Natural killer cell (primary cell): ENCODE results near the gene CHRNA7. TPM values are rescaled to one million over a fixed set of nuclear protein-coding genes. Genes with fewer than 3 reads are reported as not detected.
"Not testable (repeated sequence)": the region's sequence is repeated elsewhere in the genome, so short reads cannot be mapped to it uniquely, and the experiment has no call there.

Experiments
- ATAC-seq, 3 donors: fragments of 150-1000 bp in 2 of 3; fragments of 200-7000 bp in 1 of 3; cut with Tn5 transposase; 1 replicate in 1 of 3; 2 replicates in 2 of 3; pipeline ENCODE4 v1.10.0; 2021; ENCODE audit warnings: mild to moderate bottlenecking in 2 of 3, moderate library complexity in 2 of 3
- DNase-seq, 2 donors: peaks; one replicate each; pipeline versions ENCODE4 v3.0.0 to v3.0.0-alpha.2; 2013 to 2021; ENCODE audit warnings: mixed read lengths in 1 of 2
- H3K27ac ChIP-seq: one replicate; pipeline ENCODE4 v1.5.1; 2013; ENCODE audit warnings: mild to moderate bottlenecking, low read length
- H3K27me3 ChIP-seq: one replicate; pipeline ENCODE4 v1.6.1; 2013; ENCODE audit warnings: low read length; ENCODE audit not compliant: control insufficient read depth, insufficient read depth
- H3K36me3 ChIP-seq: one replicate; pipeline ENCODE4 v1.6.1; 2013; ENCODE audit warnings: low read length; ENCODE audit not compliant: control insufficient read depth, insufficient read depth
- H3K4me1 ChIP-seq: one replicate; pipeline ENCODE4 v1.6.1; 2013; ENCODE audit warnings: low read length; ENCODE audit not compliant: control insufficient read depth, insufficient read depth
- H3K4me3 ChIP-seq: one replicate; pipeline ENCODE4 v1.5.1; 2013; ENCODE audit warnings: low read length
- H3K9me3 ChIP-seq: one replicate; pipeline ENCODE4 v1.6.1; 2013; ENCODE audit warnings: low read length; ENCODE audit not compliant: control insufficient read depth, insufficient read depth
- H3K27ac Mint-ChIP-seq, 2 donors: one replicate each; pipeline ENCODE4 v1.8.0; 2022; ENCODE audit warnings: mild to moderate bottlenecking in 2 of 2, mixed read lengths in 2 of 2, moderate library complexity in 1 of 2
- H3K27me3 Mint-ChIP-seq, 2 donors: one replicate each; pipeline ENCODE4 v1.8.0; 2022; ENCODE audit warnings: low read depth in 2 of 2, mixed read lengths in 2 of 2
- H3K36me3 Mint-ChIP-seq: one replicate; pipeline ENCODE4 v1.8.0; 2022; ENCODE audit warnings: mixed read lengths
- H3K4me1 Mint-ChIP-seq, 2 donors: one replicate each; pipeline ENCODE4 v1.8.0; 2022; ENCODE audit warnings: mixed read lengths in 2 of 2
- H3K4me3 Mint-ChIP-seq: one replicate; pipeline ENCODE4 v1.8.0; 2022; ENCODE audit warnings: mild to moderate bottlenecking, moderate library complexity, mixed read lengths
- H3K9me3 Mint-ChIP-seq, 2 donors: one replicate each; pipeline ENCODE4 v1.8.0; 2022; ENCODE audit warnings: mixed read lengths in 2 of 2
- CTCF ChIP-seq: fragments of 200-600 bp; IDR thresholded peaks from one replicate; pipeline ENCODE4 v1.8.0; 2022; ENCODE audit warnings: antibody characterized with exemption
- WGBS: methylation state at CpG from one replicate; pipeline ENCODE4 v1.1.7; 2013; ENCODE audit warnings: missing lambda C conversion rate; ENCODE audit not compliant: insufficient coverage; 5-methylcytosine and 5-hydroxymethylcytosine counted together
- intact Hi-C: fragments of 100-400 bp; cut with micrococcal nuclease; formaldehyde crosslinking; loops from one replicate; pipeline ENCODE4 v1.14.2; 2022
- total RNA-seq, 4 donors: library from RNA; stranded (reverse); fragments of 120-200 nt in 1 of 4; gene quantifications; one replicate each; pipeline versions ENCODE4 v1.2.3 to v1.2.4, GENCODE V29; 2013 to 2022

The CHRNA7 gene
- total RNA-seq, 3 donors from 2014 or later (not counting 1 experiment from before 2014, with no cell fraction given), result 3.1 to 5.4 (median 3.7) TPM

- H3K4me1 Mint-ChIP-seq, result no peaks in the 10 kb centered on the region
- H3K9me3 Mint-ChIP-seq, result no peaks in the 10 kb centered on the region
- intact Hi-C loops, result no loop called here
- Histone ChIP-seq H3K4me3 (no peak overlapping the region), H3K36me3 (no peaks in the 10 kb centered on the region), H3K9me3 (no peaks in the 10 kb centered on the region), H3K4me1 (no peaks in the 10 kb centered on the region), H3K27ac (no peak overlapping the region), H3K27me3 (no peaks in the 10 kb centered on the region)
- DNase-seq, result no peak
- no peak for TF ChIP-seq CTCF
- no peak overlapping the region for H3K27ac Mint-ChIP-seq
- no peaks in the 10 kb centered on the region for H3K36me3 Mint-ChIP-seq
- no peak overlapping the region for H3K4me3 Mint-ChIP-seq
- H3K27me3 Mint-ChIP-seq, result peaks cover 27 to 65% of the 10 kb centered on the region in 2 donors
- WGBS, result 90% methylated on average over 4 of the region's 4 CpGs
- ATAC-seq, result no peak
These were observed 101.5 kb downstream of the CHRNA7 start for GRCh38 chr15:32131803-32132202.

DNA sequence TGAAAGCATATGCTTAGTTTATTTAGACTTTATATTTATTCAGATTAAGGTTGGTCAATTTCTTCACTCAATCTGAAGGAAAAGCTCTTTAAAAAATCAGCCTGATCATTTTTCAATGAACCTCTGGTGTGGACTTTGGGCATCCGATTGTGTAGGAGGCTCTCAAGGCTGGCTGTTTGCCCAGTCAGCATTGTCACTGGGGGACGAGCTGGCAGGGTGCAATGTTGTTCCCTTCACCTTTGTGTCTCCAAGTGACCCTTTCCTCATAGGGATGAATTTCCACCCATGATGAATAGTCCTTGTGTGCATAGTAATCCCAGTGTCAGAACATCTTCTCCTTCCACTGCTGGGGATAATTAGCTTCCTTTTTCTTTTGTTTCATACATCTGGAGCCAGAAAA lies 102.5 kb downstream of the CHRNA7 start:
- intact Hi-C loops, result no loop called here
- H3K9me3 ChIP-seq, result no peaks in the 10 kb centered on the region
- Mint-ChIP-seq H3K27ac (no peak overlapping the region), H3K4me3 (no peak overlapping the region), H3K4me1 (no peaks in the 10 kb centered on the region), H3K36me3 (no peaks in the 10 kb centered on the region), H3K27me3 (peaks cover 27 to 61% of the 10 kb centered on the region in 2 donors), H3K9me3 (no peaks in the 10 kb centered on the region)
- H3K36me3 ChIP-seq, result no peaks in the 10 kb centered on the region
- no peaks in the 10 kb centered on the region for H3K27me3 ChIP-seq
- no peaks in the 10 kb centered on the region for H3K4me1 ChIP-seq
- WGBS, result 85% methylated on average over 2 of the region's 2 CpGs
- H3K27ac ChIP-seq, result no peak overlapping the region
- ATAC-seq (no peak), DNase-seq (no peak)
- no peak overlapping the region for H3K4me3 ChIP-seq
- no peak for TF ChIP-seq CTCF

GRCh38 chr15:32134842-32135241 lies 104.5 kb downstream of the CHRNA7 start:
- Histone ChIP-seq H3K27ac (no peak overlapping the region), H3K36me3 (no peaks in the 10 kb centered on the region), H3K4me1 (no peaks in the 10 kb centered on the region), H3K4me3 (no peak overlapping the region), H3K27me3 (no peaks in the 10 kb centered on the region), H3K9me3 (no peaks in the 10 kb centered on the region)
- no peaks in the 10 kb centered on the region for H3K36me3 Mint-ChIP-seq
- WGBS, result 88% methylated on average over 5 of the region's 5 CpGs
- no peak for TF ChIP-seq CTCF
- H3K27ac Mint-ChIP-seq, result no peak overlapping the region
- no peaks in the 10 kb centered on the region for H3K9me3 Mint-ChIP-seq
- no peak overlapping the region for H3K4me3 Mint-ChIP-seq
- ATAC-seq (no peak), DNase-seq (no peak)
- H3K4me1 Mint-ChIP-seq, result no peaks in the 10 kb centered on the region
- peaks cover 24 to 42% of the 10 kb centered on the region in 2 donors for H3K27me3 Mint-ChIP-seq
- intact Hi-C loops, result no loop called here

GRCh38 chr15:32135335-32135734 lies 105.0 kb downstream of the CHRNA7 start:
- Histone ChIP-seq H3K4me1 (no peaks in the 10 kb centered on the region), H3K27me3 (no peaks in the 10 kb centered on the region), H3K9me3 (no peaks in the 10 kb centered on the region), H3K4me3 (no peak overlapping the region), H3K36me3 (no peaks in the 10 kb centered on the region), H3K27ac (no peak overlapping the region)
- DNase-seq (no peak), ATAC-seq (no peak)
- WGBS, result 90% methylated on average over 8 of the region's 8 CpGs
- no peak for TF ChIP-seq CTCF
- Mint-ChIP-seq H3K36me3 (no peaks in the 10 kb centered on the region), H3K9me3 (no peaks in the 10 kb centered on the region), H3K27ac (no peak overlapping the region), H3K4me3 (no peak overlapping the region), H3K4me1 (no peaks in the 10 kb centered on the region), H3K27me3 (peaks cover 24 to 41% of the 10 kb centered on the region in 2 donors)
- intact Hi-C loops, result no loop called here

DNA sequence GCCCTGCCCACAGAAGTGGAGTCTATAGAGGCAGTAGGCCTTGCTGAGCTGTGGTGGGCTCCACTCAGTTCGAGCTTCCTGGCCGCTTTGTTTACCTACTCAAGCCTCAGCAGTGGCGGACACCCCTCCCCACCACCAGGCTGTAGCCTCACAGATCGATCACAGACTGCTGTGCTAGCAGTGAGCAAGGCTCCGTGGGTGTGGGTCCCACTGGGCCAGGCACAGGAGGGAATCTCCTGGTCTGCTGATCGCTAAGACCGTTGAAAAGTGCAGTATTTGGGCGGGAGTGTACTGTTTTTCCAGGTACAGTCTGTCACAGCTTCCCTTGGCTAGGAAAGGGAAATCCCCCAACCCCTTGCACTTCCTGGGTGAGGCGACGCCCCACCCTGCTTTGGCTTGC lies 115.2 kb downstream of the CHRNA7 start:
- H3K4me1 ChIP-seq, ATAC-seq, H3K4me3 Mint-ChIP-seq, H3K27ac Mint-ChIP-seq, H3K27ac ChIP-seq, intact Hi-C loops, DNase-seq, H3K27me3 ChIP-seq, H3K4me1 Mint-ChIP-seq, H3K27me3 Mint-ChIP-seq, H3K36me3 Mint-ChIP-seq, H3K9me3 Mint-ChIP-seq, H3K36me3 ChIP-seq, H3K9me3 ChIP-seq, H3K4me3 ChIP-seq: not testable (repeated sequence)
- WGBS, result 81% methylated on average over 10 of the region's 10 CpGs
